Measurements from ENCODE around the gene GRM6.

GRM6 gene

GRCh38 chr5:178994580-178995340 is at the start of gene GRM6:
TSS of gene GRM6 (minus strand) at chr5:178995320. CDS start at chr5:178994944, 376 bp downstream.
- H3K4me3 ChIP-seq (ENCODE audit: low read length), result no peak within 1 kb of the TSS
- H2AFZ ChIP-seq (ENCODE audit: low read depth, low read length), result no peak within 1 kb of the TSS
- H4K20me1 ChIP-seq (ENCODE audit: insufficient read depth, low read length), result no peaks in the 10 kb centered on the region
- no peaks in the 10 kb centered on the region for H3K27me3 ChIP-seq (ENCODE audit: low read depth, low read length)
- TF ChIP-seq CTCF (IDR thresholded peaks at IDR 0.05; ENCODE audit: low read depth, low read length) (no peak), EZH2phosphoT487 (IDR thresholded peaks at IDR 0.05; ENCODE audit: low read depth) (no peak)
- H3K4me2 ChIP-seq (ENCODE audit: low read length), result no peak within 1 kb of the TSS
- no peak within 1 kb of the TSS for H3K9ac ChIP-seq (ENCODE audit: low read length)
- no peaks in the 10 kb centered on the region for H3K4me1 ChIP-seq (ENCODE audit: low read length)
- no peaks in the 10 kb centered on the region for H3K36me3 ChIP-seq (replicated peaks; ENCODE audit: low read depth, low read length)
- no peaks in the 10 kb centered on the region for H3K79me2 ChIP-seq (ENCODE audit: low read length)
- no peaks in the 10 kb centered on the region; the same call in 1 of the 2 replicates for H3K9me3 ChIP-seq (ENCODE audit: insufficient read depth, low read length)
- H3K27ac ChIP-seq (ENCODE audit: low read length), result no peak within 1 kb of the TSS

GRCh38 chr5:179044765-179045164 is 49.6 kb upstream of the GRM6 start:
- TF ChIP-seq EZH2phosphoT487 (IDR thresholded peaks at IDR 0.05; ENCODE audit: low read depth) (no peak), CTCF (IDR thresholded peaks at IDR 0.05; ENCODE audit: low read depth, low read length) (no peak)
- Histone ChIP-seq H3K27ac (ENCODE audit: low read length) (no peak overlapping the region), H2AFZ (ENCODE audit: low read depth, low read length) (no peak overlapping the region), H3K27me3 (ENCODE audit: low read depth, low read length) (no peaks in the 10 kb centered on the region), H3K9ac (ENCODE audit: low read length) (no peak overlapping the region), H3K4me1 (ENCODE audit: low read length) (no peaks in the 10 kb centered on the region), H3K9me3 (ENCODE audit: insufficient read depth, low read length) (no peaks in the 10 kb centered on the region), H3K4me3 (ENCODE audit: low read length) (no peak overlapping the region), H3K4me2 (ENCODE audit: low read length) (no peak overlapping the region), H3K36me3 (replicated peaks; ENCODE audit: low read depth, low read length) (no peaks in the 10 kb centered on the region), H4K20me1 (ENCODE audit: insufficient read depth, low read length) (no peaks in the 10 kb centered on the region), H3K79me2 (ENCODE audit: low read length) (no peaks in the 10 kb centered on the region)

- H4K20me1 ChIP-seq (ENCODE audit: insufficient read depth, low read length), result no peaks in the 10 kb centered on the region
- no peak overlapping the region for H3K9ac ChIP-seq (ENCODE audit: low read length)
- no peaks in the 10 kb centered on the region for H3K36me3 ChIP-seq (replicated peaks; ENCODE audit: low read depth, low read length)
- H3K4me3 ChIP-seq (ENCODE audit: low read length), result no peak overlapping the region
- no peak overlapping the region for H3K27ac ChIP-seq (ENCODE audit: low read length)
- H2AFZ ChIP-seq (ENCODE audit: low read depth, low read length), result no peak overlapping the region
- peaks cover 13% of the 10 kb centered on the region for H3K9me3 ChIP-seq (ENCODE audit: insufficient read depth, low read length)
- H3K27me3 ChIP-seq (ENCODE audit: low read depth, low read length), result no peaks in the 10 kb centered on the region
- no peaks in the 10 kb centered on the region for H3K79me2 ChIP-seq (ENCODE audit: low read length)
- no peaks in the 10 kb centered on the region for H3K4me1 ChIP-seq (ENCODE audit: low read length)
- TF ChIP-seq EZH2phosphoT487 (IDR thresholded peaks at IDR 0.05; ENCODE audit: low read depth) (no peak), CTCF (IDR thresholded peaks at IDR 0.05; ENCODE audit: low read depth, low read length) (no peak)
- no peak overlapping the region for H3K4me2 ChIP-seq (ENCODE audit: low read length)
Observed at GRCh38 chr5:179033004-179033580, 38.0 kb upstream of the GRM6 start.

- no peaks in the 10 kb centered on the region for H3K36me3 ChIP-seq (replicated peaks; ENCODE audit: low read depth, low read length)
- no peaks in the 10 kb centered on the region for H3K27me3 ChIP-seq (ENCODE audit: low read depth, low read length)
- H2AFZ ChIP-seq (ENCODE audit: low read depth, low read length), result no peak within 1 kb of the TSS
- no peak within 1 kb of the TSS for H3K4me3 ChIP-seq (ENCODE audit: low read length)
- H3K79me2 ChIP-seq (ENCODE audit: low read length), result no peaks in the 10 kb centered on the region
- no peak within 1 kb of the TSS for H3K27ac ChIP-seq (ENCODE audit: low read length)
- no peaks in the 10 kb centered on the region for H4K20me1 ChIP-seq (ENCODE audit: insufficient read depth, low read length)
- no peak within 1 kb of the TSS for H3K4me2 ChIP-seq (ENCODE audit: low read length)
- H3K9ac ChIP-seq (ENCODE audit: low read length), result no peak within 1 kb of the TSS
- H3K9me3 ChIP-seq (ENCODE audit: insufficient read depth, low read length), result peaks cover 1% of the 10 kb centered on the region; the same call in 1 of the 2 replicates
- no peaks in the 10 kb centered on the region for H3K4me1 ChIP-seq (ENCODE audit: low read length)
- TF ChIP-seq CTCF (IDR thresholded peaks at IDR 0.05; ENCODE audit: low read depth, low read length) (no peak), EZH2phosphoT487 (IDR thresholded peaks at IDR 0.05; ENCODE audit: low read depth) (no peak)
Observed at GRCh38 chr5:179023528-179024189, 28.5 kb upstream of the GRM6 start, which contains the start of gene ZNF879. TSS of gene ZNF879 (plus strand) at chr5:179023804. CDS start at chr5:179025005, 1,201 bp downstream.
